GM12878 (cell line): ENCODE data around the gene ITGAV. TPM values are rescaled to one million over a fixed set of nuclear protein-coding genes. Genes with fewer than 3 reads are reported as not detected.

Experiments
- ATAC-seq: fragments of 200-7000 bp; cut with Tn5 transposase; 3 replicates; pipeline ENCODE4 v1.9.1; 2020; ENCODE audit warnings: mild to moderate bottlenecking, moderate library complexity
- BruUV-seq: library from RNA; stranded (reverse); fragments of 400-500 nt; replicated peaks from 2 replicates; lab custom pipeline; 2021; lab: Mats Ljungman, UMichigan
- CTCF ChIA-PET: fragments of 300-600 bp; sonication (Branson Sonifier 250); formaldehyde crosslinking; extraction: SDS; loops from one replicate; lab custom pipeline; 2021; ENCODE audit warnings: inconsistent platforms; lab: Yijun Ruan, JAX
- POLR2A ChIA-PET: fragments of 350-600 bp; formaldehyde crosslinking; extraction: SDS; loops from one replicate; lab custom pipeline; 2021; ENCODE audit warnings: inconsistent platforms; lab: Charles Lee
- RAD21 ChIA-PET: fragments of 300-600 bp; sonication (Branson Sonifier 250); formaldehyde crosslinking; loops from one replicate; lab custom pipeline; 2023; ENCODE audit warnings: antibody characterized with exemption; ENCODE audit not compliant: unreplicated experiment; lab: Charles Lee
- SMC1A ChIA-PET: fragments of 300-600 bp; sonication (Branson Sonifier 250); formaldehyde crosslinking; loops from one replicate; lab custom pipeline; 2023; ENCODE audit not compliant: unreplicated experiment, uncharacterized antibody; lab: Charles Lee
- DNase-seq: peaks from one replicate; pipeline ENCODE4 v3.0.0-alpha.2; 2011; ENCODE audit warnings: low read depth, low spot score
- FAIRE-seq: peaks from 3 replicates; lab custom pipeline; 2011; peaks lifted over from hg19 to GRCh38; lab: Jason Lieb, UNC
- H2AFZ ChIP-seq: 2 replicates; pipeline ENCODE4 v1.6.0; 2011; ENCODE audit warnings: low read depth, low read length, control low read depth; ENCODE audit not compliant: control insufficient read depth
- H3K27ac ChIP-seq: 2 replicates; pipeline ENCODE4 v1.5.1; 2011; ENCODE audit warnings: control low read depth; ENCODE audit not compliant: control insufficient read depth, insufficient read depth
- H3K27me3 ChIP-seq, 2 experiments: replicated peaks in 1 of 2; 2 replicates each; pipeline versions ENCODE4 v1.6.0 to v1.6.1; 2011; ENCODE audit warnings: low read length in 1 of 2; ENCODE audit not compliant: control insufficient read depth in 2 of 2, insufficient read depth in 2 of 2
- H3K36me3 ChIP-seq, 2 experiments: 2 replicates each; pipeline ENCODE4 v1.5.1; 2011; ENCODE audit warnings: low read length in 1 of 2; ENCODE audit not compliant: control insufficient read depth in 2 of 2, insufficient read depth in 2 of 2
- H3K4me1 ChIP-seq: 2 replicates; pipeline ENCODE4 v1.6.1; 2011; ENCODE audit warnings: mild to moderate bottlenecking, low read length, moderate library complexity, mixed read lengths; ENCODE audit not compliant: control insufficient read depth, insufficient read depth
- H3K4me2 ChIP-seq: 2 replicates; pipeline ENCODE4 v1.6.0; 2011; ENCODE audit warnings: control low read depth; ENCODE audit not compliant: control insufficient read depth, insufficient read depth
- H3K4me3 ChIP-seq: fragments of 200-600 bp; sonication (generic); 2 replicates; pipeline ENCODE4 v1.5.1; 2016
- H3K79me2 ChIP-seq: 2 replicates; pipeline ENCODE4 v1.6.0; 2011; ENCODE audit warnings: low read length; ENCODE audit not compliant: control insufficient read depth, insufficient read depth
- H3K9ac ChIP-seq: 2 replicates; pipeline ENCODE4 v1.8.0; 2011; ENCODE audit warnings: low read length, control low read depth, mixed read lengths; ENCODE audit not compliant: control insufficient read depth, insufficient read depth
- H3K9me3 ChIP-seq: replicated peaks from 3 replicates; pipeline ENCODE4 v1.5.1; 2011; ENCODE audit warnings: mild to moderate bottlenecking, low read length; ENCODE audit not compliant: control insufficient read depth, insufficient read depth
- H4K20me1 ChIP-seq: 2 replicates; pipeline ENCODE4 v1.6.0; 2011; ENCODE audit not compliant: control insufficient read depth, insufficient read depth
- ATF7 ChIP-seq: fragments of 450-650 bp; IDR thresholded peaks from 2 replicates; pipeline ENCODE4 v1.6.1; 2016; ENCODE audit warnings: low read depth, mild to moderate bottlenecking
- CTCF ChIP-seq, 3 experiments: IDR thresholded peaks in 2 of 3; conservative IDR thresholded peaks in 1 of 3; 2 replicates each; pipeline ENCODE4 v1.5.1; 2011; ENCODE audit warnings: low read depth in 3 of 3, low read length in 3 of 3, mild to moderate bottlenecking in 3 of 3, control low read depth in 2 of 3, moderate library complexity in 2 of 3, inconsistent platforms in 1 of 3, mixed read lengths in 1 of 3; ENCODE audit not compliant: control insufficient read depth in 2 of 3, insufficient read depth in 1 of 3; ENCODE audit errors: extremely low read depth in 1 of 3
- EGR1 ChIP-seq, 2 experiments: IDR thresholded peaks; 1 replicate in 1 of 2; 2 replicates in 1 of 2; pipeline ENCODE4 v1.6.1; 2011 to 2012; ENCODE audit warnings: low read depth in 2 of 2, low read length in 2 of 2, borderline replicate concordance in 1 of 2, mild to moderate bottlenecking in 1 of 2, moderate library complexity in 1 of 2
- EP300 ChIP-seq, 2 experiments: fragments of 150-350 bp in 1 of 2; IDR thresholded peaks; 2 replicates each; pipeline ENCODE4 v1.6.1; 2011 to 2012; ENCODE audit warnings: low read depth in 2 of 2, low read length in 2 of 2, borderline replicate concordance in 1 of 2, improper control_type of control experiment in 1 of 2, inconsistent platforms in 1 of 2; ENCODE audit not compliant: control insufficient read depth in 1 of 2
- SMC3 ChIP-seq: IDR thresholded peaks from 2 replicates; pipeline ENCODE4 v1.6.1; 2011; ENCODE audit warnings: low read length, improper control_type of control experiment, borderline replicate concordance
- WGBS: methylation state at CpG from one replicate; pipeline ENCODE4 v1.1.6; 2016; ENCODE audit warnings: low lambda C conversion rate; ENCODE audit not compliant: insufficient replicate concordance, insufficient coverage; ENCODE audit errors: missing lambda C conversion rate; 5-methylcytosine and 5-hydroxymethylcytosine counted together
- in situ Hi-C: fragments of 300-500 bp; cut with MboI; formaldehyde crosslinking; loops from 9 replicates; pipeline ENCODE4 v1.14.3; 2018; ENCODE audit warnings: mixed read lengths
- intact Hi-C: fragments of 100-400 bp; cut with micrococcal nuclease; formaldehyde crosslinking; loops from one replicate; pipeline ENCODE4 v1.14.2; 2022; ENCODE audit not compliant: unreplicated experiment
- polyA plus RNA-seq, 11 experiments: library from polyadenylated mRNA; depleted of rRNA in 4 of 11; unstranded in 6 of 11; stranded (reverse) in 5 of 11; fragments of >200 nt; fragmentation: Nextera tagmentation in 4 of 11; fragmentation: Illumina TruSeq in 1 of 11; extraction: Ambion mirVana in 4 of 11; extraction: Trizol in 1 of 11; gene quantifications; 1 replicate in 1 of 11; 2 replicates in 10 of 11; pipeline versions ENCODE4 v1.2.1 to v1.2.3, GENCODE V29; 2011 to 2016; ENCODE audit warnings: inconsistent platforms in 2 of 11, missing spikeins in 2 of 11, low read depth in 1 of 11
- total RNA-seq, 4 experiments: library from RNA; depleted of rRNA in 3 of 4; stranded (reverse); fragments of >200 nt in 3 of 4; fragmentation: Illumina TruSeq in 1 of 4; extraction: Trizol in 1 of 4; gene quantifications; 2 replicates each; pipeline versions ENCODE4 v1.2.1 to v1.2.3, GENCODE V29; 2013 to 2021

ITGAV gene
- total and polyA plus RNA-seq, 10 of the 15 experiments (the other 5 are each of a cell fraction or from before 2014, with no cell fraction given): 2.1 to 10.8 (median 6.1) TPM

GRCh38 chr2:186718122-186718521 lies 128.3 kb downstream of the ITGAV start:
- 36% methylated on average over 3 of the region's 3 CpGs for WGBS
- no peak overlapping the region for H3K4me3 ChIP-seq
- H4K20me1 ChIP-seq: no peaks in the 10 kb centered on the region
- TF ChIP-seq CTCF (IDR thresholded peaks at IDR 0.05 in 2 of 3, conservative IDR thresholded peaks at IDR 0.05 in 1 of 3; ENCODE audit: control insufficient read depth in 2 of 3, extremely low read depth in 1 of 3, insufficient read depth in 1 of 3, low read depth in 3 of 3, low read length in 3 of 3) (no peak), SMC3 (no peak), EGR1 (IDR thresholded peaks at IDR 0.05; ENCODE audit: borderline replicate concordance in 1 of 2, low read depth in 2 of 2, low read length in 2 of 2) (no peak)
- RAD21 ChIA-PET: no interaction called here
- DNase-seq (no peak), FAIRE-seq (no peak), ATAC-seq (no peak)
- no peaks in the 10 kb centered on the region for H3K27me3 ChIP-seq
- no TSS peak for BruUV-seq
- in situ Hi-C loops (no loop called here), intact Hi-C loops (no loop called here)
- H3K36me3 ChIP-seq: no peaks in the 10 kb centered on the region
- CTCF ChIA-PET: no interaction called here
- POLR2A ChIA-PET: interaction anchor here (1.5 kb wide), 1 partner anchor 20 kb away, joined by 3 read pairs; no protein-coding TSS in a partner anchor
- H3K79me2 ChIP-seq: no peaks in the 10 kb centered on the region
- H3K9ac ChIP-seq: no peak overlapping the region
- no peaks in the 10 kb centered on the region for H3K4me1 ChIP-seq
- SMC1A ChIA-PET: interaction anchor here (0.9 to 1.4 kb wide), 4 partner anchors 10 to 33 kb away, joined by 3 to 4 read pairs (median 3); no protein-coding TSS in a partner anchor
- no peak overlapping the region for H3K4me2 ChIP-seq
- no peak overlapping the region for H3K27ac ChIP-seq
- H2AFZ ChIP-seq: no peak overlapping the region
- H3K9me3 ChIP-seq: no peaks in the 10 kb centered on the region

- intact Hi-C loops: no loop called here
- SMC1A ChIA-PET: interaction anchor here (0.8 to 1.3 kb wide), 3 partner anchors 15 to 32 kb away, joined by 3 read pairs; no protein-coding TSS in a partner anchor
Measured at GRCh38 chr2:186718903-186719302, 129.0 kb downstream of the ITGAV start.

More at GRCh38 chr2:186718903-186719302, 129.0 kb downstream of the ITGAV start:
- DNase-seq (no peak), FAIRE-seq (no peak), ATAC-seq (no peak)
- no peaks in the 10 kb centered on the region for H4K20me1 ChIP-seq
- 43% methylated on average over 4 of the region's 4 CpGs for WGBS
- ChIA-PET POLR2A (interaction anchor here (1.2 kb wide), 1 partner anchor 8 kb away, joined by 3 read pairs; no protein-coding TSS in a partner anchor), CTCF (interaction anchor here (0.9 kb wide), 1 partner anchor 12 kb away, joined by 3 read pairs; no protein-coding TSS in a partner anchor), RAD21 (no interaction called here)
- no peaks in the 10 kb centered on the region for H3K4me1 ChIP-seq
- in situ Hi-C loops: no loop called here
- no peak overlapping the region for H3K27ac ChIP-seq
- H3K4me3 ChIP-seq: no peak overlapping the region
- TF ChIP-seq ATF7 (no peak), EP300 (IDR thresholded peaks at IDR 0.05; ENCODE audit: borderline replicate concordance in 1 of 2, control insufficient read depth in 1 of 2, low read depth in 2 of 2, low read length in 2 of 2) (no peak)
- no peaks in the 10 kb centered on the region for H3K27me3 ChIP-seq
- BruUV-seq: no TSS peak
- H3K4me2 ChIP-seq: no peak overlapping the region
- H3K36me3 ChIP-seq: no peaks in the 10 kb centered on the region
- H3K9ac ChIP-seq: no peak overlapping the region
- no peak overlapping the region for H2AFZ ChIP-seq
- no peaks in the 10 kb centered on the region for H3K79me2 ChIP-seq
- no peaks in the 10 kb centered on the region for H3K9me3 ChIP-seq
